ENCODE results near the gene JAM3. TPM values are rescaled to one million over a fixed set of nuclear protein-coding genes. Genes with fewer than 3 reads are reported as not detected.

Gene JAM3
- total RNA-seq, 1 donor from 2014 or later = 438 TPM

DNA sequence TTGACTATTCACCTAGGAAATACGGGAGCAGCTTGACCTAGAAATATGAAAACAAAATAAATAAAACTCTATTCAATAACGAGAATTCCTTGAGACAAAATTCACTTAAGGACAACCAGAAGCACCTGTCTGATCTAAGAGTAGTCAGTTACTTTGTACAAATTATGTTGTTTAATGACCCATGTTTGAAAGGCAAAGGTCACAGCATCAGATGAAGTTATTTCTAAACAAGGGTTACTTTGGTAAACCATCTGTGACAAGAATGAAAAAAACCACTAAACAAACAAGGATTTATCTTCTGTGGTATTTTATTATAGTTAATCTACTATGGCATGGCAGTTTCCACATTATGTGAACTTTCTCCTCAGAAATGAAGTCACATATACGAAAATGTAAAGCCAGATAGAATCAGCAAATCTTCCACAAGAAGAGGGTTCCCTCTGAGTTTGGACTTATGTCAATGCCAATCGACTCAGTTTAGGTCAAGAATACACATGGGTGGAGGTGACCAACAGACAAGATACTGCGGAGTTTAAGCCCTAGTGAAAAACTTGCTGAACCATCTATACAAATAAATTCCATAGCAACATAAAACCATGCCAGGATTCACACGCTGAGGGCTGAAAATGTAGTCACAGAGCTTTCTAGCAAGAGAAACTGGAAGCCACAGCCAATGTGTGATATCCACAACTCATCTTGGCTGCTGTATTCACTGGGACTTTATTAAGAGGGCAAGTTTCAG lies 101.5 kb downstream of the JAM3 start:
- DNase-seq (ENCODE audit: low spot score) = no peak
- Mint-ChIP-seq H3K36me3 (ENCODE audit: low read depth, unreplicated experiment) (peaks cover 86% of the 10 kb centered on the region), H3K27ac (ENCODE audit: unreplicated experiment) (no peak overlapping the region), H3K27me3 (ENCODE audit: unreplicated experiment) (peaks cover 21% of the 10 kb centered on the region), H3K9me3 (ENCODE audit: unreplicated experiment) (peaks cover 23% of the 10 kb centered on the region), H3K4me1 (ENCODE audit: unreplicated experiment) (peaks cover 1% of the 10 kb centered on the region), H3K4me3 (ENCODE audit: unreplicated experiment) (peak overlapping the region; percentile 72)
- TF ChIP-seq, protein P1, sequence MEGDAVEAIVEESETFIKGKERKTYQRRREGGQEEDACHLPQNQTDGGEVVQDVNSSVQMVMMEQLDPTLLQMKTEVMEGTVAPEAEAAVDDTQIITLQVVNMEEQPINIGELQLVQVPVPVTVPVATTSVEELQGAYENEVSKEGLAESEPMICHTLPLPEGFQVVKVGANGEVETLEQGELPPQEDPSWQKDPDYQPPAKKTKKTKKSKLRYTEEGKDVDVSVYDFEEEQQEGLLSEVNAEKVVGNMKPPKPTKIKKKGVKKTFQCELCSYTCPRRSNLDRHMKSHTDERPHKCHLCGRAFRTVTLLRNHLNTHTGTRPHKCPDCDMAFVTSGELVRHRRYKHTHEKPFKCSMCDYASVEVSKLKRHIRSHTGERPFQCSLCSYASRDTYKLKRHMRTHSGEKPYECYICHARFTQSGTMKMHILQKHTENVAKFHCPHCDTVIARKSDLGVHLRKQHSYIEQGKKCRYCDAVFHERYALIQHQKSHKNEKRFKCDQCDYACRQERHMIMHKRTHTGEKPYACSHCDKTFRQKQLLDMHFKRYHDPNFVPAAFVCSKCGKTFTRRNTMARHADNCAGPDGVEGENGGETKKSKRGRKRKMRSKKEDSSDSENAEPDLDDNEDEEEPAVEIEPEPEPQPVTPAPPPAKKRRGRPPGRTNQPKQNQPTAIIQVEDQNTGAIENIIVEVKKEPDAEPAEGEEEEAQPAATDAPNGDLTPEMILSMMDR (IDR thresholded peaks at IDR 0.05; ENCODE audit: unreplicated experiment) = no peak

DNA sequence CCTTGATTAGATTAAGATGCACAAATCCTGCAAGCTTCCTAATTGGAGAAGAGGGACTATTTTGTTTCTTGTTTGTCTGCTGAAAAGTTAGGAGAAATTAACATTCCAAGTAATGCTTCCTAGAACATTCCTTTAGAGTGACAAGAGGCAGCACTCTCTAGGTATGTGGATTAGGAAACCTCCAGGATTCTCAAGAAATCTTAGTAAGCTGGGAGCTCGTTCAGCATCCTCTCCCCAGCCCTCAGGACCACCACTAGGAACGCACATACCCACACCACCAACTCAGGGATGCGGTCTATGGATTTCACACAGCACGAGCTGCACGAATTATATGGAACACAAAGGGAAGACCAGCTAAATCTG lies 102.0 kb downstream of the JAM3 start:
- no peak for DNase-seq (ENCODE audit: low spot score)
- TF ChIP-seq, protein P1 (IDR thresholded peaks at IDR 0.05; ENCODE audit: unreplicated experiment) = no peak
- Mint-ChIP-seq H3K4me1 (ENCODE audit: unreplicated experiment) (no peaks in the 10 kb centered on the region), H3K27me3 (ENCODE audit: unreplicated experiment) (peaks cover 16% of the 10 kb centered on the region), H3K9me3 (ENCODE audit: unreplicated experiment) (peaks cover 19% of the 10 kb centered on the region), H3K36me3 (ENCODE audit: low read depth, unreplicated experiment) (peaks cover 87% of the 10 kb centered on the region), H3K4me3 (ENCODE audit: unreplicated experiment) (no peak overlapping the region), H3K27ac (ENCODE audit: unreplicated experiment) (no peak overlapping the region)

DNA sequence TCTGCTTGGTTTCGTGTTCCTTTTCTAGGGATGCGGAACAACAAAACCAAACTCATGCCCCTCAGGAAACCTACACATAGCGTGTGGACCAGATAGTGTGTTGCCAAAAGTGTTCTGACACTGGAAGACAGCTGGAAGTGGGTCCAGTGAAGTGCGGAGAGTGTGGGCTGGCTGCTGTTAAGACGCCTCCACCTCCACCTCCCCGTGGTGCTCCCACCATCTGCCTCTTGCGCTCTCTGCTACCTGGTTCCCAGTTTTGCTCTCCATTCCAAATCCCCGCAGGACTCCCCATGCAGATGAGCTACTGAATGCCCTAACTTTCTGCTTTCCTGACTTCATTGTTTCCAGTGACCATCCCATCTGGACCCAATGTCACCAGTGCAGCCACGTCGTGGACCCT lies 103.1 kb downstream of the JAM3 start:
- Mint-ChIP-seq H3K36me3 (ENCODE audit: low read depth, unreplicated experiment) (peaks cover 92% of the 10 kb centered on the region), H3K27me3 (ENCODE audit: unreplicated experiment) (peaks cover 14% of the 10 kb centered on the region), H3K9me3 (ENCODE audit: unreplicated experiment) (peaks cover 19% of the 10 kb centered on the region), H3K27ac (ENCODE audit: unreplicated experiment) (peak overlapping the region; percentile 64), H3K4me1 (ENCODE audit: unreplicated experiment) (no peaks in the 10 kb centered on the region), H3K4me3 (ENCODE audit: unreplicated experiment) (peak overlapping the region; percentile 84)
- TF ChIP-seq, protein P1 (IDR thresholded peaks at IDR 0.05; ENCODE audit: unreplicated experiment) = no peak
- no peak for DNase-seq (ENCODE audit: low spot score)

DNA sequence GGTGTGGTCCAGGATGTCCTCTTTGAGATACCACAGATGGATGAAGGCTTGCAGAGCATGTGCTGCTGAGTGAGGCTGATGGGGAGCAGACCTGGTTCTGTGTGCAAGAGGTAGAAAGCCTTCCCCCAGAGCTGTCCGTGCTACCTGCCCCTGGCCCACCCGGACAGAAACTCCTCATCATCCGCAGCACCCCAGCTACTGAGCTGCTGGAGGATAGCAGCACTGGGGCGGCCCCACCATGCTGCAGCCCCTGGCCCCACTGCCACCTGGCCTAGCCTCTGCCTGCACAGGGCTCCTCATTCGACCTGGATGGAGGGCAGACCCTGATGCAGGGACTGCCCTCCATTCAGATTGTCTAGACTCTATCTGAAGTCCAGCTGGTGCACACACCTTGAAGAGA lies 104.4 kb downstream of the JAM3 start:
- Mint-ChIP-seq H3K27me3 (ENCODE audit: unreplicated experiment) (peaks cover 3% of the 10 kb centered on the region), H3K27ac (ENCODE audit: unreplicated experiment) (no peak overlapping the region), H3K36me3 (ENCODE audit: low read depth, unreplicated experiment) (peaks cover 84% of the 10 kb centered on the region), H3K4me1 (ENCODE audit: unreplicated experiment) (no peaks in the 10 kb centered on the region), H3K4me3 (ENCODE audit: unreplicated experiment) (no peak overlapping the region), H3K9me3 (ENCODE audit: unreplicated experiment) (peaks cover 8% of the 10 kb centered on the region)
- TF ChIP-seq, protein P1 (IDR thresholded peaks at IDR 0.05; ENCODE audit: unreplicated experiment) = no peak
- no peak for DNase-seq (ENCODE audit: low spot score)

DNA sequence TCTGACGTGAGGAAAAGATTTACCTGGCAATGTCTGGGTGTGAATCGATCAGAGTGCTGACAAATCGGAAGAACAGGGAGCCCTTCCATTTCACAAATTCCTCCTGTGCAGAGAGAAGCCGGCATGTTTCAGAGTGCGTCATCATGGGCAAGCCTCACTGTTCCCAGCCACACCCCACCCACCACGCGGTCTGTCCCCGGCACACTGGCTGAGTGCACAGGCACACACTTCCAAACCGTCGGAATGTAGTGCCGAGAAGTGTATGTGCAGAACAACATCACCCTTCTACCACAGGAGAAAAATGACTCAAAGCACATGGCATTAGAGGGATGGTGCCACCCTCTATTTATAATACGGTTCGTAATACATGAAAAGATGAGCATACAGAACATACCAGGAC lies 107.4 kb downstream of the JAM3 start:
- no peaks in the 10 kb centered on the region for H3K27me3 Mint-ChIP-seq (ENCODE audit: unreplicated experiment)
- no peak for DNase-seq (ENCODE audit: low spot score)
- H3K4me3 Mint-ChIP-seq (ENCODE audit: unreplicated experiment) = peak overlapping the region; percentile 16
- H3K4me1 Mint-ChIP-seq (ENCODE audit: unreplicated experiment) = no peaks in the 10 kb centered on the region
- peaks cover 65% of the 10 kb centered on the region for H3K36me3 Mint-ChIP-seq (ENCODE audit: low read depth, unreplicated experiment)
- TF ChIP-seq, protein P1 (IDR thresholded peaks at IDR 0.05; ENCODE audit: unreplicated experiment) = no peak
- H3K9me3 Mint-ChIP-seq (ENCODE audit: unreplicated experiment) = no peaks in the 10 kb centered on the region
- H3K27ac Mint-ChIP-seq (ENCODE audit: unreplicated experiment) = no peak overlapping the region

Measured in endothelial cell (in vitro differentiated cells).